ENCODE measurements around the gene KCNIP2.

The KCNIP2 gene

DNA sequence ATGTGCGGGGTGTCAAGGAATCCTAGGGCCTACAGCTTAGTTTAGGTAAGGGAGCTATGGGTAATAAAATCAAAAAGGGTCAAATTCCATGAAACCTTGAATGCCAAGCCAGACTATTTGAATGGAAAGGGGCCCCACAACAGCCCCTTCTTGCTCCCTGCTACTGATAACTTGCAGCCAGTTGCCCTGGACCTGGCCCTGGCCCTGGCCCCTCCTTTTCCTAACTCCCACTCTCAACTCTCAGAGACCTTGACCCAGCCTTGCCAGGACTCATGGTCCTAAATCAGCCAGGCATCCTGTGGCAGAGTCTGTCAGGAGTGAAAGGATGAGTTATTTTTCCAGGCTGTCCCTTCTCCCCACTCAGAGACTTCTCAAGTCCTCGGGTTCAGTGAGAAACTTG lies 5.9 kb downstream of the KCNIP2 start:
- TF ChIP-seq RAD21 (IDR thresholded peaks at IDR 0.05; ENCODE audit: low read depth) = no peak
- no peak for TF ChIP-seq YY1 (IDR thresholded peaks at IDR 0.05; ENCODE audit: low read depth)
- TF ChIP-seq, protein P1, sequence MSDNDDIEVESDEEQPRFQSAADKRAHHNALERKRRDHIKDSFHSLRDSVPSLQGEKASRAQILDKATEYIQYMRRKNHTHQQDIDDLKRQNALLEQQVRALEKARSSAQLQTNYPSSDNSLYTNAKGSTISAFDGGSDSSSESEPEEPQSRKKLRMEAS (IDR thresholded peaks at IDR 0.05) = no peak
- TF ChIP-seq FOXM1 (IDR thresholded peaks at IDR 0.05; ENCODE audit: borderline replicate concordance, low read depth) = no peak

DNA sequence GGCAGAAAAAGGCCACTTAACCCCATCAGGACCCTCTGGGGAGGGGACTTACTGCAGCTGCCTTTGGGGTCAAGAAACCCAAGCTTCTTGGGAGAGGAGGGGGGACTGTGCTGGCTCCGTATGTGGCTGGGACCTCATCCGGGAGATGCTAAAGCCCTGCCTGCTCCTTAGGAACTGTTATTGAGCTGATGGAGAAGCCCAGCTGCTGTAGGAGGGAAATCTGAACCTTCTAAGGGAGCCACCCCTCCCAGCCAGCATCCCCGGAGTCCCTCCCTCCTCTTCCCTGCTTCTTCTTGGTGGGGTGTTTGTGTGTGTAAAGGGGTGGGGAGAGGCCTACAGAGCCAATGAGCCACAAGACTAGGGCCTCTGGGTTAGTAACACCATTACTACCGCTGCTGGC lies 8.2 kb downstream of the KCNIP2 start:
- TF ChIP-seq FOXM1 (IDR thresholded peaks at IDR 0.05; ENCODE audit: borderline replicate concordance, low read depth) (no peak), TCF12 (IDR thresholded peaks at IDR 0.05; ENCODE audit: low read depth) (no peak), CEBPB (IDR thresholded peaks at IDR 0.05) (no peak), EGR1 (IDR thresholded peaks at IDR 0.05) (no peak), ZBTB7A (IDR thresholded peaks at IDR 0.05; ENCODE audit: low read depth) (no peak), CREB1 (IDR thresholded peaks at IDR 0.05; ENCODE audit: low read depth) (no peak), YY1 (IDR thresholded peaks at IDR 0.05; ENCODE audit: low read depth) (no peak), TAF1 (IDR thresholded peaks at IDR 0.05; ENCODE audit: low read depth) (no peak), EP300 (IDR thresholded peaks at IDR 0.05; ENCODE audit: borderline replicate concordance) (no peak), NFIC (IDR thresholded peaks at IDR 0.05) (no peak)
- TF ChIP-seq, protein P2, sequence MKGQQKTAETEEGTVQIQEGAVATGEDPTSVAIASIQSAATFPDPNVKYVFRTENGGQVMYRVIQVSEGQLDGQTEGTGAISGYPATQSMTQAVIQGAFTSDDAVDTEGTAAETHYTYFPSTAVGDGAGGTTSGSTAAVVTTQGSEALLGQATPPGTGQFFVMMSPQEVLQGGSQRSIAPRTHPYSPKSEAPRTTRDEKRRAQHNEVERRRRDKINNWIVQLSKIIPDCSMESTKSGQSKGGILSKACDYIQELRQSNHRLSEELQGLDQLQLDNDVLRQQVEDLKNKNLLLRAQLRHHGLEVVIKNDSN (IDR thresholded peaks at IDR 0.05) = no peak
- TF ChIP-seq, protein P1 (IDR thresholded peaks at IDR 0.05) = no peak
- TF ChIP-seq, protein P3, sequence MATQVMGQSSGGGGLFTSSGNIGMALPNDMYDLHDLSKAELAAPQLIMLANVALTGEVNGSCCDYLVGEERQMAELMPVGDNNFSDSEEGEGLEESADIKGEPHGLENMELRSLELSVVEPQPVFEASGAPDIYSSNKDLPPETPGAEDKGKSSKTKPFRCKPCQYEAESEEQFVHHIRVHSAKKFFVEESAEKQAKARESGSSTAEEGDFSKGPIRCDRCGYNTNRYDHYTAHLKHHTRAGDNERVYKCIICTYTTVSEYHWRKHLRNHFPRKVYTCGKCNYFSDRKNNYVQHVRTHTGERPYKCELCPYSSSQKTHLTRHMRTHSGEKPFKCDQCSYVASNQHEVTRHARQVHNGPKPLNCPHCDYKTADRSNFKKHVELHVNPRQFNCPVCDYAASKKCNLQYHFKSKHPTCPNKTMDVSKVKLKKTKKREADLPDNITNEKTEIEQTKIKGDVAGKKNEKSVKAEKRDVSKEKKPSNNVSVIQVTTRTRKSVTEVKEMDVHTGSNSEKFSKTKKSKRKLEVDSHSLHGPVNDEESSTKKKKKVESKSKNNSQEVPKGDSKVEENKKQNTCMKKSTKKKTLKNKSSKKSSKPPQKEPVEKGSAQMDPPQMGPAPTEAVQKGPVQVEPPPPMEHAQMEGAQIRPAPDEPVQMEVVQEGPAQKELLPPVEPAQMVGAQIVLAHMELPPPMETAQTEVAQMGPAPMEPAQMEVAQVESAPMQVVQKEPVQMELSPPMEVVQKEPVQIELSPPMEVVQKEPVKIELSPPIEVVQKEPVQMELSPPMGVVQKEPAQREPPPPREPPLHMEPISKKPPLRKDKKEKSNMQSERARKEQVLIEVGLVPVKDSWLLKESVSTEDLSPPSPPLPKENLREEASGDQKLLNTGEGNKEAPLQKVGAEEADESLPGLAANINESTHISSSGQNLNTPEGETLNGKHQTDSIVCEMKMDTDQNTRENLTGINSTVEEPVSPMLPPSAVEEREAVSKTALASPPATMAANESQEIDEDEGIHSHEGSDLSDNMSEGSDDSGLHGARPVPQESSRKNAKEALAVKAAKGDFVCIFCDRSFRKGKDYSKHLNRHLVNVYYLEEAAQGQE (IDR thresholded peaks at IDR 0.05; ENCODE audit: low read depth) = no peak

DNA sequence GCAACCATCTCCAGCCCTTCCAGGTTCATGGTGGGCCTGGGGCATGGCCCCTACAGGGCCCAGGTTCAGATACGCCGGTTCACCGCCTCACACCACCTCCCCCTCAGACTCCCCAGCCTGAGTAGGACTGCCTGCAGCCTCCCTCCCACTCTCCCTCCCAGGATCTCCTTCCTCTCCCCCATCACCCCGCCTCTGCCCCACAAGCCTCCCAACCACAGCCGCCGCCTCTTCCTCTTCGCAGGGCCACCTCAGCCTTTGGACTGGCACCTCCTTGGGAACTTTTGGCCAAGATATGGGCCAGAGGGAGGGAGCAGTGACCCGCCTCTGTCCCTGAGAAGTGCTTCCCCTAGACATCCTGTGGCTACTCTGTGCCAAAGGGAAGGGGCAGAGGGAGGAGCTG lies 9.3 kb downstream of the KCNIP2 start:
- TF ChIP-seq CEBPB (IDR thresholded peaks at IDR 0.05) (no peak), ZBTB7A (IDR thresholded peaks at IDR 0.05; ENCODE audit: low read depth) (no peak), YY1 (IDR thresholded peaks at IDR 0.05; ENCODE audit: low read depth) (no peak), EP300 (IDR thresholded peaks at IDR 0.05; ENCODE audit: borderline replicate concordance) (no peak), RAD21 (IDR thresholded peaks at IDR 0.05; ENCODE audit: low read depth) (no peak), TEAD4 (IDR thresholded peaks at IDR 0.05) (no peak), TAF1 (IDR thresholded peaks at IDR 0.05; ENCODE audit: low read depth) (no peak), FOXM1 (IDR thresholded peaks at IDR 0.05; ENCODE audit: borderline replicate concordance, low read depth) (no peak), NFIC (IDR thresholded peaks at IDR 0.05) (no peak), EGR1 (IDR thresholded peaks at IDR 0.05) (no peak), CREB1 (IDR thresholded peaks at IDR 0.05; ENCODE audit: low read depth) (no peak), TCF12 (IDR thresholded peaks at IDR 0.05; ENCODE audit: low read depth) (no peak)
- TF ChIP-seq, protein P1 (IDR thresholded peaks at IDR 0.05) = no peak
- TF ChIP-seq, protein P2 (IDR thresholded peaks at IDR 0.05) = no peak
- TF ChIP-seq, protein P3 (IDR thresholded peaks at IDR 0.05; ENCODE audit: low read depth) = no peak

DNA sequence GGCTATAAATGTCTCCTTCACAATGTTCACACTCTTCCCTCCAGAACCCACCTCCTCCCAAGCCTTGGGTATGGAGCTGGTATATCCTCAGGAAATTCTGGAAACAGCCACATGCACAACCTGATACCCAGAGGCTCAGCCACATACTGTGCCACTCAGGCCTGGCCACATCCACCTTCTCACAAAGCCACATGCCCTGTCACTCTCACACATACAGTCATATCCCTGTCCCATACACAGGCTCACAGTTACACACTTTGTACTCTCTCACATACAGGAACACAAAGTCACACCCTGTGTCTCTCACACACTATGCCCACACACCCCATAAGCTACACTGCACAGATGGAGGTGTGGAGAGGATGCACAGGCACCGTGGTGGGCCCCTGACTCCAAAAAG lies 10.1 kb downstream of the KCNIP2 start:
- TF ChIP-seq FOXM1 (IDR thresholded peaks at IDR 0.05; ENCODE audit: borderline replicate concordance, low read depth) = no peak
- no peak for TF ChIP-seq TEAD4 (IDR thresholded peaks at IDR 0.05)
- no peak for TF ChIP-seq CREB1 (IDR thresholded peaks at IDR 0.05; ENCODE audit: low read depth)
- TF ChIP-seq TCF12 (IDR thresholded peaks at IDR 0.05; ENCODE audit: low read depth) = no peak
- TF ChIP-seq CEBPB (IDR thresholded peaks at IDR 0.05) = no peak
- no peak for TF ChIP-seq RAD21 (IDR thresholded peaks at IDR 0.05; ENCODE audit: low read depth)
- TF ChIP-seq, protein P1 (IDR thresholded peaks at IDR 0.05) = no peak
- TF ChIP-seq YY1 (IDR thresholded peaks at IDR 0.05; ENCODE audit: low read depth) = no peak
- TF ChIP-seq, protein P3 (IDR thresholded peaks at IDR 0.05; ENCODE audit: low read depth) = no peak
- no peak for TF ChIP-seq ZBTB7A (IDR thresholded peaks at IDR 0.05; ENCODE audit: low read depth)
